ENCODE data around the gene APOA5. TPM values are rescaled to one million over a fixed set of nuclear protein-coding genes. Genes with fewer than 3 reads are reported as not detected.
A peak's percentile ranks its signal among the peaks of the same experiment; 100 is the strongest.

Gene APOA5
- total and polyA plus RNA-seq, 2 of the 13 experiments (the other 11 are each of a cell fraction or from before 2014, with no cell fraction given): 44.0 to 49.1 TPM

GRCh38 chr11:116838321-116839084, 46.8 kb upstream of the APOA5 start (continued):
- TF ChIP-seq HNF1A (IDR thresholded peaks at IDR 0.05; ENCODE audit: low read depth) (no peak), HNF1A (CRISPR knock-in tag; IDR thresholded peaks at IDR 0.05; ENCODE audit: borderline replicate concordance) (no peak), CEBPB (IDR thresholded peaks at IDR 0.05; ENCODE audit: borderline replicate concordance, low read depth, low read length) (no peak), GLMP (CRISPR knock-in tag; IDR thresholded peaks at IDR 0.05; ENCODE audit: borderline replicate concordance) (no peak), ZSCAN22 (CRISPR knock-in tag; IDR thresholded peaks at IDR 0.05) (no peak), CC2D1A (CRISPR knock-in tag; IDR thresholded peaks at IDR 0.05) (no peak), KAT8 (CRISPR knock-in tag; IDR thresholded peaks at IDR 0.05) (no peak), ETV6 (CRISPR knock-in tag; conservative IDR thresholded peaks at IDR 0.05) (no peak), KMT2A (CRISPR knock-in tag; IDR thresholded peaks at IDR 0.05) (no peak), SPEN (CRISPR knock-in tag; IDR thresholded peaks at IDR 0.05; ENCODE audit: low read depth) (no peak), CBX1 (IDR thresholded peaks at IDR 0.05; ENCODE audit: low read depth) (no peak), ZNF746 (CRISPR knock-in tag; IDR thresholded peaks at IDR 0.05) (0 out of 2 replicates have a peak, but pooled peaks have one; percentile 31), MAFF (IDR thresholded peaks at IDR 0.05; ENCODE audit: low read depth, low read length) (no peak), PREB (CRISPR knock-in tag; IDR thresholded peaks at IDR 0.05) (no peak), NFKB2 (CRISPR knock-in tag; IDR thresholded peaks at IDR 0.05; ENCODE audit: borderline replicate concordance) (no peak), BHLHE40 (IDR thresholded peaks at IDR 0.05; ENCODE audit: low read length) (no peak)
- TF ChIP-seq, protein P1, sequence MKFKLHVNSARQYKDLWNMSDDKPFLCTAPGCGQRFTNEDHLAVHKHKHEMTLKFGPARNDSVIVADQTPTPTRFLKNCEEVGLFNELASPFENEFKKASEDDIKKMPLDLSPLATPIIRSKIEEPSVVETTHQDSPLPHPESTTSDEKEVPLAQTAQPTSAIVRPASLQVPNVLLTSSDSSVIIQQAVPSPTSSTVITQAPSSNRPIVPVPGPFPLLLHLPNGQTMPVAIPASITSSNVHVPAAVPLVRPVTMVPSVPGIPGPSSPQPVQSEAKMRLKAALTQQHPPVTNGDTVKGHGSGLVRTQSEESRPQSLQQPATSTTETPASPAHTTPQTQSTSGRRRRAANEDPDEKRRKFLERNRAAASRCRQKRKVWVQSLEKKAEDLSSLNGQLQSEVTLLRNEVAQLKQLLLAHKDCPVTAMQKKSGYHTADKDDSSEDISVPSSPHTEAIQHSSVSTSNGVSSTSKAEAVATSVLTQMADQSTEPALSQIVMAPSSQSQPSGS (CRISPR knock-in tag; IDR thresholded peaks at IDR 0.05): no peak
- TF ChIP-seq, protein P2, sequence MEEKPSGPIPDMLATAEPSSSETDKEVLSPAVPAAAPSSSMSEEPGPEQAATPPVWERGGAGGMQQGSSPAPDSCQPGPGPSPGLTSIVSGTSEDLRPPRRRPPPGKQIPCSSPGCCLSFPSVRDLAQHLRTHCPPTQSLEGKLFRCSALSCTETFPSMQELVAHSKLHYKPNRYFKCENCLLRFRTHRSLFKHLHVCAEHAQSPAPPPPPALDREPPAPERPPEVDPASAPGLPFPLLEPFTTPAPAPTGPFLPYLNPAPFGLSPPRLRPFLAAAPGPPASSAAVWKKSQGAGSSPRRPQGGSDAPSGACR (CRISPR knock-in tag; IDR thresholded peaks at IDR 0.05): no peak
- TF ChIP-seq, protein P3, sequence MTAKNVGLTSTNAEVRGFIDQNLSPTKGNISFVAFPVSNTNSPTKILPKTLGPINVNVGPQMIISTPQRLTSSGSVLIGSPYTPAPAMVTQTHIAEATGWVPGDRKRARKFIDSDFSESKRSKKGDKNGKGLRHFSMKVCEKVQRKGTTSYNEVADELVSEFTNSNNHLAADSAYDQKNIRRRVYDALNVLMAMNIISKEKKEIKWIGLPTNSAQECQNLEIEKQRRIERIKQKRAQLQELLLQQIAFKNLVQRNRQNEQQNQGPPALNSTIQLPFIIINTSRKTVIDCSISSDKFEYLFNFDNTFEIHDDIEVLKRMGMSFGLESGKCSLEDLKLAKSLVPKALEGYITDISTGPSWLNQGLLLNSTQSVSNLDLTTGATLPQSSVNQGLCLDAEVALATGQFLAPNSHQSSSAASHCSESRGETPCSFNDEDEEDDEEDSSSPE (CRISPR knock-in tag; IDR thresholded peaks at IDR 0.05): no peak

Measured in HepG2 (cell line).